NCI-H2227 (cell line): Measurements from ENCODE around the gene PP2D1.
"Not testable (repeated sequence)": the region's sequence is repeated elsewhere in the genome, so short reads cannot be mapped to it uniquely, and the experiment has no call there.

Experiments used
- DNase-seq: peaks from one replicate; lab custom pipeline; 2025; ENCODE audit not compliant: unreplicated experiment; lab: John Stamatoyannopoulos, UW

The PP2D1 gene, protein sequence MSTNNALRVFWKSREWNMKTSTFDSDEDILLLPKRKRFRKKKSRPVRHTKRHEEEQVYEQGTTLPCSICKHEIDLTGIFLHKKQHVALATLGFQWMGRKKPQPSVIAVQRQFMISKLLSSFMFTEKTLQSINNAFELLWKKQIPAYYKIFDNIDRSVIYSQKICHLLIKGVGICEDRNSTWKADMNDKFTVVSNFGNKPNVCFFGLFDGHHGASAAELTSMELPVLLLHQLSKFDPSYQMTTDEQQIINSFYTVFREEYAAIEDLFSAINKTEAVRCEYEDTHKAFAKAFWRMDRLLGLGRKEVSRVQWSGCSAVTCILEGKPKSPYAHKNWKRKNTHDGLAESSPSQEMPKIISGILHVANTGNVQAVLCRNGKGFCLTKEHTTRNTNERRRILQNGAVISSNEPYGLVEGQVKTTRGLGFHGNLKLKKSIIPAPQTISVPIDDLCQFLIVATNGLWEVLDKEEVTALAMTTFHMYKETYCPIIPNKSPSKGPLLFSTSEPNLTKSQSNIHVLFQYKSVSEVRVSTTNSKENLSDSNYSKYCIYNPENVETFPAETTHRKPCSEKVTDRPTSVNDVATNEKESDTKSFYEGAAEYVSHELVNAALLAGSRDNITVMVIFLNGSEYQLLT

DNA sequence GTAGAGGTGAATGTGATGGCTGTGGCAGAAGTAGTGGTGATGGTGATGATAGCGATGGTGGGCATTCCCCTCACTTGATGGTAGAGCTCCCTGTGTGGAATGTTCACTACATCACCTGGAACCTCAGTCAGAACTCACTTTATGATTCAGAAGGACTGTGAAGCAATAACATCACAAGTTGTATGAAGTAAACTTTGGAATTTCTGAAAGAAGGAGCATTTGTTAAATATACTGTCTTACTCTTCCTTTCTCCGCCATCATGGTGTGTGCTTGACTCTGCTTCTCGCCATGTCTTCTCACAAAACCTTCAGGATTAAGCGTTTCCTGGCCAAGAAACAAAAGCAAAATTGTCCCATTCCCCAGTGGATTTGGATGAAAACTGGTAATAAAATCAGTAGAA, at the start of gene PP2D1:
TSS of gene PP2D1 (minus strand) at position 101 of the 400 bp plus-strand sequence. CDS start 192 bp downstream, outside the sequence.
- no peak for DNase-seq

DNA sequence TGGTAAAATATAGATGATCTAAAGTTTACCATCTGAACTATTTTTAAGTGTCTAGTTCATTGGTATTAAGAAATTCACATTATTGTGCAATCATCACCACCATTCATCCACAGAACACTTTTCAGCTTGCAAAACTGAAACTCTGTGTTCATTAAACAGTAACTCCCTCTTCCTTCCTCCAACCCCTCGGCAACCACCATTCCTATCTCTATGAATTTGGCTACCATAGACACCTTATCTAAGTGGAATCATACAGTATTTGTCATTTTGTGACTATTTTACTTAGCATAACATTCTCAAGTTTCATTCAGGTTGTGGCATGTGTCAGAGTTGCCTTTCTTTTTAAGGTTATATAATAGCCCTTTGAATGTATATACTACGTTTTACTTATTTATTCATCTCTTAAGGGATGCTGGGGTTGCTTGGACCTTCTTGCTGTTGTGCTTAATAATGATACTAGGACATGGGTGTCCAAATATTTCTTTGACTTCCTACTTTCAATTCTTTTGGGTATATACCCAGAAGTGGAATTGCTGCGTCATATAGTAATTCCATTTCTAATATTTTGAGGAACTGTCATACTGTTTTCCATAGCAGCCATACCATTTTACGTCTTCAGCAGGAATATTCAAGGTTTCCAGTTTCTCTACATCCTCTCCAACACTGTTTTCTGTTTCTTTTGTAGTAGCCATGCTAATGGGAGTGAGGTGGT, 49.1 kb upstream of the PP2D1 start:
- no peak for DNase-seq

DNA sequence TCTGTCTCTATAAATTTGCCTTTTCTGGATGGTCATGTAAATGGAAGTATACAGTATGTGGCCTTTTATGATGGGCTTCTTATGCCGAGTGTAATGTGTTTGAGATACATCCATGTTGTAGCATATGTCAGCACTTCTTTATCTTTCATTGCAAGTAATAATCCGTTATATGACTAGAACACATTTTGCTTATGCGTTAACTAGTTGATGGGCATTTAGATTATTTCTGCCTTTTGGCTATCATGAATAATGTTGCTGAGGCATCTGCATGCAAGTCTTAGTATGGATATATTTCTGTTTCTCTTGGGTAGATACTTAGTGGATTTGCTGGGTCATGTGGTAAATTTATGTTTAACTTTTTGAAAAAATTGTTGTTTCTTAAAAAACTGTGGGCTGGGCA, 47.9 kb upstream of the PP2D1 start:
- no peak for DNase-seq

DNA sequence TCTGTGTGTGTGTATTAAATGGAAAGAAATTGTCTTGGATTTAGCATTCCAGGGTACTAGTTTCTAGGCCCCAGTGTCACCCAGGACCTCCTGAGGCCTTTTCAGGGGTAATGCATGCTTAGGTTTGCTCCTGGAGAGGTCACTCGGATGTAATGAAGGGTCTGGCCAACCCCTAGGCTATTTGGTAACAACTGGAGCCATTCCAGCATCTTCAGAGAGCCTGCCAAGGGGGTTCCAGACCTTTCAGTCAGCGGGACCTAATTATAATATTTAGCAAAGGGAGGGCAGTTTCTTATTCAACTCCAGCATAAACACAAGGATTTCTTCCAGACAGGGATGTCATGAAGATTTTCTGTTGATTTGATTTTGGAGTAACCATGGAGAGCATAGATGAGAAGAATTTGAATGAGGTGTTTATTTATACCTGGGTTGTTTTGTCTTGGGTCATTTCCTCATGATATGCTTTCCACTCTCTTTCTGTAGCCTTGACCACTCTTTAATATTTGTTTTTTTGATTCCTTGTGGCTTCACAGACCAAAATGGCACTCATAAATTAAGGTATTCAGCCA, 45.6 kb upstream of the PP2D1 start:
- DNase-seq, result no peak

DNA sequence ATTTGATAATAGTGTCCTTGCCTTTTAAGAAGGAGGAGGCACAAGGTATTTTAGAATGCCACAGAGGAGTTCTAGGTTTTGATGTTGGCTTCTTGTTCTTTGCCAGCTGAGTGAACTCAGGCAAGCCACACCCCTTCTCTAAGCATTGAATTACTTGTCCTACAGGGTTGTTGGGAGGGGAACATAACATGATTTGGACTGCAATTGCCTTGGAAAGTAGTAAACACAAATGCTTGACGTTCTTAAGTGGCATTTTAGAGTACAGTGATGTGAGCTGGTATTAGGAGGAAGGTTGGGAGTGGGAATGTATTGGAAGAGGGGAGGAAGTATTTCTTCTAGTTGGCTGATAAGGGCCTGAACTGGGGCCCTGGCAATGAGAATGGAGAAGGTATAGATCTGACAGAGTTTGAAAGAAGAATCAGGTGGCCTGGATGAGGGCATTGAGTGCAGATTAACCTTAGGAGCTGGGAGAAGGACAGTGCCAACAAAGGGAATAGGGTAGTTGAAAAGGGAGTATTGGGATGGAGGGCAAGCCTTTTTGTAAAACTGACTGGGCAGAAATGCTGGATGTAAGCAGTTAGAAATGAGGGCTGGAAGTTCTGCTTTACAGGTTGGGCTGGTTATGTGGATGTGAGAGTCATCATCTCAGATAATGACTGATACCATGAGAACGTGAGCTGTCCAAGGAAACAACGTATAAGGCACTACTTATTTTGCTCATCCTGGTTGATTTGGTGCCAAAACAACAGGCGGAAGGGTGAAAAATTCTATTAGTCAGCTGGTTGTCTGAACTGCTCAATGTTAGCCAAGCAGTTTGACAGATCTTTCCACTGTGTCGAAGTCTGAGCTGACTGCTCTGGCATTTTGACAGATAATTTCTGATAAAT, 44.9 kb upstream of the PP2D1 start:
- DNase-seq, result no peak

DNA sequence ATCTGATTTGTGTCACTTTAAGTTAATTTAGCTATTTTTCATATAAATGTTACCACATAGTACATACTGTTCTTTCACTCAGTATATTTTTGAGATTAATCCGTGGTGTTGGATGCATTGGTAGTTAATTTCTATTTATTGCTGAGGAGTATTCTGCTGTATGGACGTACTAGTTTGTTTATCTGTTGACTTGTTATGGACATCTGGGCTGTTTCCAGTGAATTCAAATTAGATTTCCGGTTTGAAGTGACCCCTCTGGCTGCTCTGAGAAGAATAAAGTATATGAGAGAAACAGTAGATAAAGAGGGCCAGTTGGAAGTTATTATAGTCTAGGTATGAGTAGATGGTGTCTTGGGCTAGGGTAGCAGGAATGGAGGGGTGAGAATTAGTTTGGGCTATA, 43.8 kb upstream of the PP2D1 start:
- no peak for DNase-seq

DNA sequence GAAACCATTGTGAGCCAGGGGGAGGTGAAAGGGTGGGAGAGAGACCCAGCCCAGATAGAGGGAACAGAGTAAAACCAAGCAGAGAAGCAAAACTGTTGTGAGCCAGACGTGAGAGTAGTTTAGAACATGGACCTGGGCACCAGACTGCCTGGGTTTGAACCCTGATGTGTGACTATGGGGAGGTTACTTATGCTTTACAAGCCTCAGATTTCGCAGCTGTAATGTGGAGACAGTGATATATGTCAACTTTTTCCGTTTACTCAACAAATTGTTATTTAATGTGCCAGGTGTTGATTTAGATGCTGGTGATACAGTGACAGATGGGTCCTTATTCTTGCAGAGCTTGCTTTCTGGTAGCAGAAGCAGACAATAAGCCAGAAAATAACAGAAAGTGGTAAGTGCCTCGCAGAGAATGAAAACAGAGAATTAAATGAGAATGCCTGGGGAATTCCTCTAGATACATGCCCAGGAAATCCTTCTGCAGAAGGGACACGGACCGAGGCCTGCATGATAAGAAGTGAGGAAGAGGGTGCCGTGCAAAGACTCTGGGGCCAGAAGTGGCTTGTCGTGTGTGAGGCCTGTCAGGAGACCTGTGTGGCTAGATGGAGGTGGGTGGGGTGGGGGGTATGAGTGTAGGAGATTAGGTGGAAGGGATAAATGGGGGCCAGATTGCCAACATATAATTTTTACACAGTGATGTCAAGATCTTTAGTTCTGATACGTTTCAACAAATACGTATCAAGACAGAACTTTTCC, 43.1 kb upstream of the PP2D1 start:
- peak; percentile 13 for DNase-seq

DNA sequence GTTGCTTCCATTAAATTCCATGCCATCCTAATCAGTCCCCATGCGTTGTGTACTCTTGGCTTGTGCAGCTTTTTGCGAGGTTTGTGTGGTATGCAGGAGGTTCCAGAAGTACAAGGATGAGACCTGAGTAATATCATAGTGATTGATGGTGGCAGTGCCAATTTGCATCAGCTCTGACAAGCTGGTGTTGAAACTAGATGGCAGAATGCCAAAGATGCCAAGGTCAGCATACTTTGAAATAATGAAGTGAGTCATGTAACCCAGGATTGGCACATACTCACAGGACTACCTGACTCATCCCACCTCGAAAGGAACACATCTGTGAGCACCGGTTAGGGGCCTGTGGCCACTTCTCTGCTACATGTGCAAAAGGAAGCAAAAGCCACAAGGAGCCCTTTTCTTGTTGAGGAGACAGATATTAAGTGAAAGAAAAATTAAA, 42.5 kb upstream of the PP2D1 start:
- peak; percentile 15 for DNase-seq

DNA sequence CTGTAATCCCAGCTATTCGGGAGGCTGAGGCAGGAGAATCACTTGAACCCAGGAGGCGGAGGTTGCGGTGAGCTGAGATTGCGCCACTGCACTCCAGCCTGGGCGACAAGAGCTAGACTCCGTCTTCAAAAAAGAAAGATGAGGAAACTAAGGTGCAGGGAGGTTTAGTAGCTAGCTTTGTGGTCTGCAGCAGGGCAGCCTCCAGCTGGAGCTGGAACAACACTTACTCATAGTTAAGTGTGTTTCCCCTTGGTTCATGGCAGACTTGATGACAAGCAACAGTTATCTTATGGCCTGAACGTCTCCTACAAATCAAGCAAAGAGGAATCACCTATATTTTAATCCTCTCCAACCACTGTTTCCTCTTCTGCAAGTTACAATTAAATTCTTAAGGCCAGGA, 40.8 kb upstream of the PP2D1 start:
- no peak for DNase-seq

DNA sequence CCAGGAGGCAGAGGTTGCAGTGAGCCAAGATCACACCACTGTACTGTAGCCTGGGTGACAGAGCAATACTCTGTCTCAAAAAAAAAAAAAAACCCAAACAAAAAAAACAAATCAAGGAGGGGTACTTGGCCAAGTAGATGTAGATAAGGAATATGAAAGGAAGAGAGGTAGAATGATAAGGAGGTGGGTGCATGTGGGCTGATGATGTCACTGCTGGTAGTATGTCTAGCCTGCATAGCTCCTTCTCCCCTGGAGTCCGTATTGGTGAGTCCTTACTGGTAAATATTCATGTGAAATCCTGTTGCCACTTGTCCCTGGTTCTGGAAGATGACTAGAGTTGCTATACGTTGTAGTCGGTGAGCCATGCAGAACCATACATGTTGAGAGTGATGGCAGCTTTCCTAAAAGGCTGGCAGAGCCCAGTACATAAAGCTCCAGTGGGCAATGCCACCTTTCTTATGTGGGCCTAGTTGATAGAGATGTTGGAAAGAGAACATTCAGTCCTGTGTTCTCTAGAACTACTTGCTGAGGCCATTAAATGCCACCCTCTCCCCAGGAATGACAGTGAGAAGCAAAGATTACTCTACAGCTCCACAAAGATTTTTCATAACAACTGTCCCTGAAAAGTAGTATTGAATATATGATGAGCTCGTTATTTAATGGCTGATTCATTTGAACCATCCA, 39.2 kb upstream of the PP2D1 start:
- no peak for DNase-seq

DNA sequence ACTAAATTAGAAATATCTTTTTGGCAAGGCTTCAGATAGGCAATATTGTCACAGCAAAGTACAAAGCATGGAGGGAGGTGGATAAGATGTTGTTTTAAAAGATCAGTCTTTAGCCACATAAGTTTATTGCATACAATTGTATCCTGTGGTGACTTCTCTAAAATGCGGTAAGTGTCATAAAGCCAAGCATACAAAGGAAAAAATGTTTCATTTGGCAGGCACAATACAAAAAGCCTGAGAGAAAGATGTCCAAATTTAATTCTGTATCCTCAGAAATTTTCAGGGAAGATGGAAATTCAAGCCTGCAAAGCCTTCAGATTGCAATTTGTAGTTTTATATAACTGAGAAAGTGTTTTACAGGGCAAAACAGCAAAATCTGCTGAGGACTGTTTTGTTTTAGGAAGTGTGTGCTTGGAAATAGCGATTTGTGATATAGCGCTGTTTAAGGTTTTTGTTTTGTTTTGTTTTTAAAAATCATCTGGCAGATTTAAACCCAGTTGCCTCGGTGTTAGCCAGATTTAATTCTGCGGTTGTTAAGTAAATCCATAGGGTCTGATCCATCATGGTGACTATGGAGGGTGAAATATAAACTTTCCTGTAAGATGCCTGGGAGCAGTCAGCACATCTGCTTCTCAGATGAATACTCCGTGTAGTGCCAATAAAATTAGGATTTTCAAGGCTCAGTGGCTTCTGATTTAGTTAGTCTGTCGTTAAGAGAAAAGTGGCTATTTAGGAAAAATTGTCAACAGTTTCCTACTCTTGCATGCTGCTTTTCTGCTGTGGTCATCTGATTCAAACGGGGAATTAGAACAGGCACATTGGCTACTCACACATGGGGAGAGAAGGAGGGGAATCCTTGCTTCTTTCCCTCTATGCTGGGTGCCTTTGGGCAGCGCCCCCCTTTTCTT, 36.2 kb upstream of the PP2D1 start:
- no peak for DNase-seq

DNA sequence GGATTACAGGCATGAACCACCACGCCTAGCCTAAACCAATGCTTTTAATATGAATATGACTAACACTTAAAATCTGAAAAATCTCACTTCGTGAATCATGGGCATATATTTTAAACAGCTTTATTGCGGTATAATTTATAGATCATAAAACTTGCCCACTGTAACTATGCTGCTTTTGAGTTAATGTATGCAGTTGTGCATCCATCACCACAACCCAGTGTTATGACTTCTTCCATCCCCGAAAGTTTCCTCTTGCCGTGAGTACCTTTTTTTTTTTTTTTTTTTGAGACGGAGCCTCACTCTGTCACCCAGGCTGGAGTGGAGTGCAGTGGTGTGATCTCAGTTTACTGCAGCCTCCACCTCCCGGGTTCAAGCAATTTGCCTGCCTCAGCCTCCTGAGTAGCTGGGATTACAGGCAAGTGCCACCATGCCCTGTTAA, 35.3 kb upstream of the PP2D1 start:
- no peak for DNase-seq

DNA sequence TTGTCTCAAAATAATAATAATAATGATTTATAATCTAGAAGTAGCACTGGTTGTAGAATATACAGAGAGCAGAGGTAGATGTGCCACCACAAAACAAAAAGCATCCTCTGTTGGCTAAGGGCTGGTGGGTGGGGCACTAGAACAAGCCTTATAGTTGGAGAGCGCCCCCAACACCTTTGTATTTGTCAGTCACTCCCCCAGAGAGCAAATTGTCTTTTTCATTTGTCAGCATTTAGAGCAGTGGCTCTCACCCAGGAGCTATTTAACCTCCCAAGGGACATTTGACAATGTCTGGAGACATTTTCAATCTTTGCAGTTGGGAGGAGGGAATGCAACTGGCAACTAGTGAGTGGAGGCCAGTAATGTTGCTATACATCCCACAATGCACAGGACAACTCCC, 34.5 kb upstream of the PP2D1 start:
- DNase-seq, result no peak

DNA sequence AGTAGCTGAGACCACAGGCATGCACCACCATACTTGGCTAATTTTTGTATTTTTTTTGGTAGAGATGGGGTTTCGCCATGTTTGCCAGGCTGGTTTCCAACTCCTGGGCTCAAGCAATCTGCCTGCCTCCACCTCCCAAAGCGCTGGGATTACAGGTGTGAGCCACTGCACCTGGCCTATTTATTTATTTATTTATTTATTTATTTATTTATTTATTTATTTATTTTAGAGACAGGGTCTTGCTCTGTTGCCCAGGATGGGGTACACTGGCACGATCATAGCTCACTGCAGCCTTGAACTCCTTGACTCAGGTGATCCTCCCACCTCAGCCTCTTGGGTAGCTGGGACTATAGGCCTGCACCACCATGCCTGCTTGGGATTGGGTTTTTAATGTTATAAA, 33.1 kb upstream of the PP2D1 start:
- not testable (repeated sequence) for DNase-seq

DNA sequence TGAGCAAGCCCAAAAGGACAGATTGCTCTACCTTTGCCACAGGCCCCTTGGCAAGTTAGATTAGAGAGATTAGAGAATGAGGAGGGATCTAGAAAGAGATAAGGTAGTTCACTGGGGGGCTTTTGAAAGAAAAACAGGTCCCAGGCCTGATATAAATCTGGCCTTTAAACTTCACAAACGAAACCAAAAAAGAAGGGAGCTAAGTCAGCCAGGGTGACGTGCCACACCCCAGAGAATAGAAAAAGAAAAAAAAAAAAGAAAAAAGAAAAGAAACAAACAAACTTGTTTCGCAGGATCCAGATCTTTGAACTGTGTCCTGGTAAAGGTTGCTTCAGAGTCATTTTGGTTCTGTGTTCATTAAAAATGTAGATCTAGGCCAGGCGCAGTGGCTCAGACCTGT, 31.8 kb upstream of the PP2D1 start:
- DNase-seq, result no peak

DNA sequence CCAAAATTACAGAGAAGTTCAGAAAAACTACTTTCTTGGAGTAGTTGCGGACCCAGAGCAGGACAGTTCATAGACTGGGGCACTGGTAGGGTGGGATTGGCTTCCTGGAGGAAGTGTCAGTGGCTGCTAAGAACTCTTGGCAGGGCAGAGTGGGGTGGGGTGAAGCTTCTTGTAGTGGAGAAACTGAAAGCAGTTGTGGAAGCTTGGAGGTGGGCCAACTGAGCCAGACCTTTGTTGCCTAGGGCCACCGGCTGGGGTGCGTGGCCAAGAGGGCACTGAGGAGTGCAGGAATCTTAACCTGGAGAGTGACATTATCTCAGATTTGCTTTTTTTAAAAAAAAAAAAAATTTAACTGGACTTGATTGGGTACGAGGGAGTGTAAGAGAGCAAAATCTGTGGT, 31.3 kb upstream of the PP2D1 start:
- no peak for DNase-seq

DNA sequence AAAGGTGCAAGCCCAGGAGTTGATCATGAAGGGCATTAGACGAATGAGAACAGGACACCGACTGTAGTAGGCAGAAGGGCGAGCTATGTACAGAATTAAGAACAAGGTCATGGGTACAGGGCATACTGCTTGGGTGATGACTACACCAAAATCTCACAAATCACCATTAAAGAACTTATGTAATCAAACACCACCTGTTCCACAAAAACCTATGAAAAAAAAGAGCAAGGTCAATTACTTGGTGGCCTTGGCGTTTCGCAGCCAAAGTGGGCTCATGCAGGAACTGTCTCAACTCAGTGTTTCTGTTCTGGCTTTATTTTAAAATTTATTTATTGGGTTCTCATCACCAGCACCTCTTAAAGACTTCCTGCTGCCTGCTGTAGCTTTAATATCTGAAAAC, 30.3 kb upstream of the PP2D1 start:
- DNase-seq, result no peak

DNA sequence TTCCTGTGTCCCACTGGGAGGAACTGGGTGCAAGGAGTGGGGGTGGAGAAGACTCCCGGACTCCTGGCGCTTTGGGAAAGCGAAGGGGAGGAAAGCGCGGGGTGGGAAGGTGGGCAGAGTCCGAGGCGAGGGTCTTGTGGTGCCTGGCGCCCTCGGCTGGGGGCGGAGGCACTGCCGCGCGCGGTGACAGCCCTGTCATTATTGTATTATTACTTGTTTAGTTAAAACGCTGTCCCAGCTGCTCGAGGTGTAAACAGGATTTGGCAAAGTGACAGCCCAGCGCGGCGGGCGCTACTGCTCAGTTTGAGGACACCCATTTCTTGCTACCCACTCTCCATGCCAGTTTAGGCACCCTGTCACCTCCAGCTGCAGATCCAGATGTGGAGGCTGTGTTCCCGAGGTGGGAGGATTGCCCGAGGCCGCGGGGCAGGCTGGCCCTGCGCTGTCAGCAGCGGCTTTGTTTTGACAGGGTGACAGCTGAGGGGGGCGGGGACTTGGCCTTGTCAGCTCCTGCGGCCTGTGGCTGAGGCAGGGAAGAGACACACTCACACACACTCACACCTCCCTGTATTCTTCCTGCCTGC, 29.2 kb upstream of the PP2D1 start:
- DNase-seq, result peak; percentile 70
